Measurements from ENCODE around the gene ZNF790.
A peak's percentile ranks its signal among the peaks of the same experiment; 100 is the strongest.
"Not testable (repeated sequence)": the region's sequence is repeated elsewhere in the genome, so short reads cannot be mapped to it uniquely, and the experiment has no call there.

ZNF790 gene

GRCh38 chr19:36837906-36838783 lies at the start of gene ZNF790:
Gene ZNF790 (minus strand): TSS chr19:36838387. CDS start chr19:36825619, 12,768 bp downstream.
- peak; percentile 33 for DNase-seq

- DNase-seq, result no peak
Measured at GRCh38 chr19:36876993-36877938, 39.1 kb upstream of the ZNF790 start.

GRCh38 chr19:36851898-36852297 lies 13.7 kb upstream of the ZNF790 start:
- DNase-seq, result no peak

GRCh38 chr19:36850559-36851442 lies 12.6 kb upstream of the ZNF790 start, which contains the start of gene ZNF345:
Gene ZNF345 (plus strand): TSS chr19:36850876. CDS start chr19:36876831, 25,955 bp downstream.
- DNase-seq, result peak; percentile 35

GRCh38 chr19:36849701-36850558 lies 11.7 kb upstream of the ZNF790 start:
- peak; percentile 52 for DNase-seq

GRCh38 chr19:36847968-36848367 lies 9.8 kb upstream of the ZNF790 start:
- no peak for DNase-seq

GRCh38 chr19:36838784-36839324 lies 667 bp upstream of the ZNF790 start:
- no peak for DNase-seq

GRCh38 chr19:36837176-36837905 lies 846 bp downstream of the ZNF790 start:
- peak; percentile 0 for DNase-seq

GRCh38 chr19:36833430-36833829 lies 4.8 kb downstream of the ZNF790 start:
- DNase-seq, result no peak

GRCh38 chr19:36821758-36822157 lies 16.4 kb downstream of the ZNF790 start:
- DNase-seq, result no peak

- no peak for DNase-seq
Measured at GRCh38 chr19:36819130-36819630, 19.0 kb downstream of the ZNF790 start.

GRCh38 chr19:36807029-36807428 lies 31.2 kb downstream of the ZNF790 start:
- DNase-seq, result no peak

- no peak for DNase-seq
Measured at GRCh38 chr19:36805364-36805763, 32.8 kb downstream of the ZNF790 start.

- no peak for DNase-seq
Measured at GRCh38 chr19:36797786-36798108, 40.4 kb downstream of the ZNF790 start.

- DNase-seq, result no peak
Measured at GRCh38 chr19:36796714-36796992, 41.5 kb downstream of the ZNF790 start.

- not testable (repeated sequence) for DNase-seq
Measured at GRCh38 chr19:36791420-36792141, 46.6 kb downstream of the ZNF790 start.

- DNase-seq, result no peak
Measured at GRCh38 chr19:36775768-36776167, 62.4 kb downstream of the ZNF790 start.

GRCh38 chr19:36773223-36773579 lies 65.0 kb downstream of the ZNF790 start:
- DNase-seq, result no peak

- DNase-seq, result peak; percentile 84
Measured at GRCh38 chr19:36772311-36773222, 65.6 kb downstream of the ZNF790 start, which contains the start of gene ZNF850. Gene ZNF850 (minus strand): TSS chr19:36772807. CDS start chr19:36762606, 10,201 bp downstream.

All from NCI-H2081 treated with DMSO at 0.1 percent for 48 hours (cell line).